UCSD-AML1 (cell line): Measurements from ENCODE around the gene SHANK3.
A peak's percentile ranks its signal among the peaks of the same experiment; 100 is the strongest.
"Not testable (repeated sequence)": the region's sequence is repeated elsewhere in the genome, so short reads cannot be mapped to it uniquely, and the experiment has no call there.

ENCODE experiments used
- DNase-seq: peaks from one replicate; lab custom pipeline; 2025; ENCODE audit not compliant: unreplicated experiment; lab: John Stamatoyannopoulos, UW

Gene SHANK3

GRCh38 chr22:50672471-50673230 lies at the start of gene SHANK3:
SHANK3 (plus strand) TSS chr22:50672823.
- peak; percentile 95 for DNase-seq

DNA sequence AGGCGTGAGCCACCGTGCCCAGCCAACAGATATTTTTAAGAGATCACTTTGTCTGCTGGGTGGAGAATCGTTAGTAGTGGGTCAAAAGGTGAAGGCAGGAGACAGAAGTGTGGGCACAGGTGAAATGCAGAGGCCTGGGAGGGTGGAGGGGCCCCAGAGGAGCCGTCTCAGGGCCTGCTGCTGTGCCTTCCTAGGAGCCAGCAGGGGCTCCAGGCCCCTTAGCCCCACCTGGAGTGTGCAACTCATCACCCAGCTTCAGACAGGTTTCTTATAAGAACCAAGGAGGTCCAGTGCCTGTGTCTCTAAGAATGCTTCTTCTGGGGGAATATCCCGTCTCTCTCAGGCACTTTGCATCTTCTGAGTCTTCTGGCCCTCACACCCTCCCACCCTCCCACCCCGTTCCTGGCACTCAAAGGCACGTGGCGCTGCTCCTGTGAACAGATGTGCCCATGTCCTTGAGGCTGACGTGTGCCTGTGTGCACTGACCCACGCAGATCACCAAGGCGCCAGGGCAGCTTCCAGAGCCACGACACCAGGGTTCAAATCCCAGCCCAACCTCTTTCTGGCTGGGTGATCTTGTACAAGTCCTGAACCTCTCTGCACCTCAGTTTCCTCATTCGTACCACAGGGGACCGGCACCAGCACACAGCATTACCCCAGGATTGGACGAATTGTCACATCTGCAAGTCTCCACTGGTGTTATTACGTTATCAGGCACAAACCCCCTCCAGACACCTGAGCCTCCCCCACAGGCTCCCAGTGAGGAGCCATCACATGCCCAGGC lies 48.1 kb upstream of the SHANK3 start:
- no peak for DNase-seq

DNA sequence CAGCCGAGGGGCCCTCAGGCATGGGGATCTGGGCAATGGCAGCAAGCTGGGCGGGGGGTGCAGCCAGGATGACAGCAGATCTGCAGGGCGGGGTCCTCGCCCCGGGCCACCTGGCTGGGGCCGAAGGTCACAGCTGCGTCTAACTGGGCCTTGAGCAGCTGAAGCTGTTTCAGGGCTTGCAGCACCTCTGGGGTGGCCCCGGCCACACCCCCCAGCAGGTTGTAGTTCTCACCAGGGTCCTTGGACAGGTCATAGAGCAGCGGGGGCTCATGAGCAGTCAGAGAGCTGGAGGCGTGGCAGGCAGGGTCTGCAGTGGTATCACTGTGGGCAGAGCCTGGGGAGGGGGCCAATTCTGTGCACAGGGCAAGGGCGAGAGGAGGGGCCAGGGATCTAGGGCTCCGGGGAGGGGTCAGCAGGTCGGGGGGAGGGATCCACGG lies 47.5 kb upstream of the SHANK3 start:
- no peak for DNase-seq

DNA sequence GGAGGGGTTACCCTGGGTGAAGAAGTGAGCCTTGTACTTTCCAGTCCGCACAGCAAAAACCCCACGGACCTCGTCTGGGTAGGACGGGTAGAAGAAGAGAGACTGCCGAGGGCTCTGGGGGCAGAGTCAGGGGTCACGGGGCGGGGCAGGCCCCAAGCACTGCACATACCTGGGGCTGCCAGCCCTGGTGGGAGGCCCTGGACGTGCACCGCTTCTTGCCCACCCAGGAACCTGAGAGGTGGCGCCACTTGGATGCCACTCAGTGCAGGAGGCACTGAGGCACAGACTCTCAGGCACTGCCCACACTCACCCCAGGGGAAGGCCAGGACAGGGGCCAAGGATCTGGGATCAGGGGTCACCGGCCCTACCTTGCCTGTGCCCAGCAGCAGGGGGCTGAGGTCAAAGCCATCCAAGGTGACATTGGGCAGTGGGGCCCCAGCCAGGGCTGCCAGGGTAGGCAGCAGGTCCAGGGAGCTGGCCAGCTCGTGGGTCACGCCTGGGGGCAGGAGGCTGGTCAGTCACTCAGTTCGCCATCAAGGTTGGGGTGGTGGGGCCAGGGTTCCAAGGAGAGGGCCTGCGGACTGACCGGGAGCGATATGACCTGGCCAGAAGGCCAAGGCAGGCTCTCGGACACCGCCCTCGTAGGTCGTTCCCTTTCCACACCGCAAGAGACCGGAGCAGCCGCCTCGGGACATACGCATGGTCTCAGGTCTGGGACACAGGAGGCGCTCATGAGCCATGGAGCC lies 46.9 kb upstream of the SHANK3 start:
- no peak for DNase-seq

GRCh38 chr22:50626314-50626849 lies 46.2 kb upstream of the SHANK3 start:
- no peak for DNase-seq

DNA sequence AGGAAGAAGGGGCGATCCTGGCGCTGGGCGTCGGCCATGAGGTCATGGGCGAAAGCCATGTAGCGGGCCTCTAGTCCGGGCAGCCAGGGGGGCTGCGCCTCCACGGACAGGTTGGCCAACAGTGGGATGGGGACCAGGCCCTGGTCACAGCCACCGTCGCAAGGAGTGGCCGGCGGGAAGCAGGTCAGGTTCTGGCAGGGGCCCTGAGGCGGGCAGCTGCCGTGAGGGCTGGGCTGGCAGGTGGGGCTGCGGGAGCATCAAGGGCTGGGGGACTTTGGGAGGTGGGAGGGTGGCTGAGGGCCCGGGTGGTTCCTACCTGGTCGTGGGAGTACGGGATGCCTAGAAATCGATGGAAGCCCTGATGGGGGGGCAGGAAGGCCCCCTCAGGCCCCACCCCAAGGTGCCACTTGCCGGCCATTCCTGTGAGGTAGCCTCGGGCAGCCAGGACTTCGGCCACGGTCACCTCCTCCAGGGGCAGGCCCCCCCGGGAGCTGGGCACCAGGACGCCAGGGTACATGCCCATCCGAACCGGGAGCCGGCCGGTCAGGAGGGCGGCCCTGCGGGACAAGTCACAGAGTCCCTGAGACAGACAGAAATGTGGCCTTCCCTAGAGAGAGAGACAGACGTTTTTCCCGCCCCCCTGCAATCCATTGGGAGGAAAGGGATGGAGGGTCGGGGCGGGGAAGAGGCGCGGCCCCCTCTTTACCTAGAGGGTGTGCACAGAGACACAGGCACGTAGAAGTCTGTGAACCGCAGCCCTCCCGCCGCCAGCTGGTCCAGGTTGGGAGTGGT lies 45.6 kb upstream of the SHANK3 start:
- DNase-seq: no peak

DNA sequence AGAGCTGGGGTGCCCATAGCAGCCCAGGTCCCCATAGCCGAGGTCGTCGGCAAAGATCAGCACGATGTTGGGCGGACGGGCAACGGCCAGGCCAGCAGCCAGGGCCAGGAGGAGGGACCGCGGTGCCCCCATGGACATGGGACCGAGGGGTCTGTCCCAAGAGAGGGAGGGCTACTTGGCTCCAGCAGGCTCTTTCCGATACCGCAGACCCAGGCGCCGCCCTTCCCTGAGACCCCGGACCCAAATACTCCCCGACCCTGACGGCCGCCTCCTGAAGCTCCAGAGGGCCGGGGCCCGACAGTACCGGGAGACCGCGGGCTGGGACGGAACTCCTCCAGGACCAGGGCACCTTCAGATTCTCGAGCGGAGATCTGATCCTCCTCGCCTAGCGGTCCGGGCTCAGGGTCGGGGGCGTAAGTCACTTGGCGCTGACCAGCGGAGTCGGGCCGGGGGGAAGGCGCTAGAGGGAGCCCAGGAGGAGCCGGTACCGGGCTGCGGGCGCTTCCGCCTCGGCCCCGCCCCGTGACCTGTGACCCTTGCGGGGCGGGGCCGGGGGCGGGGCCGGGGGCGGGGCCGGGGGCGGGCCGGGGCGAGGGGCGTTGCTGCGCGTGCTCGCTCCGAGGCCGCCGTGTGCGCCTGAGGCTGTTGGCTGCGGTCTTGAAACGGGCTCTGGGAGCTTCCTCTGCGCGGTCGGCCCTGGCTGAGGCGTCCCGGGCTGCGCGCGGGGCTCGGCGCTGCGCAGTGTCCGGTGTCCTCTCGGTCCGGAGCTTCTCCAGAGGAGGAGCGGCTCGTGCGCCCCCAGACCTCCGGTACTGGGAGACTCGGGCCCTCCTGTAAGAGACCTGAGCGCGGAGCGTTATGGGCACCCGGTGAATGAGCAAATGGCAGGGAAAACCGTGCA lies 44.7 kb upstream of the SHANK3 start, which contains the start of gene ARSA:
Gene ARSA (minus strand): TSS at position 511 of the 901 bp plus-strand sequence. CDS start 373 bp downstream, at position 138.
- peak; percentile 82 for DNase-seq

DNA sequence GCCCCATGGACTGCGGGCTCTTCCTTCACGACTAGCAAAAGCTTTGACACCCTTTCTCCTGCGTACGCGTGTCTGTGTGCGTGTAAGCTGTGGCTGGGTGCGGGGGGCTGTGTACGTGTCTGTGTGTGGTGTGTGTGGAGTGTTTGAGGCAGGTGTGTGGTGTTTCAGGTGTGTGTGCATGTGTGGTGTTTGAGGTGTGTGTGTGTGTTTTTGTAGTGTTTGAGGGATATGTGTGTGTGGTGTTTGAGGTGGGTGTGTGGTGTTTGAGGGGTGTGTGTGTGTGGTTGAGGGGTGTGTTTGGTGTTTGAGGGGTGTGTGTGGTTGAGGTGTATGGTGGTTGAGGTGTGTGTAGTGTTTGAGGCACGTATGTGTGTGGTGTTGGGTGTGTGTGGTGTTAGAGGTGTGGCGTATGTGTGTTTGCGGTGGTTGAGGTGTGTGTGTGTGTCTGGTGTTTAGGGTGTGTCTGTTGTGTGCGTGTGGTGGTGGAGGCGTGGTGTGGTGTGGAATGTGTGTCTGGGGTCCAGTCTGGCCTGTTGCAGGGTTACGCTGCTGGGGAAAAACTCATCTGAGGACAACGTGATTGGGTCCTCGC lies 44.0 kb upstream of the SHANK3 start:
- no peak for DNase-seq

GRCh38 chr22:50630376-50630775 lies 42.2 kb upstream of the SHANK3 start:
- DNase-seq: no peak

DNA sequence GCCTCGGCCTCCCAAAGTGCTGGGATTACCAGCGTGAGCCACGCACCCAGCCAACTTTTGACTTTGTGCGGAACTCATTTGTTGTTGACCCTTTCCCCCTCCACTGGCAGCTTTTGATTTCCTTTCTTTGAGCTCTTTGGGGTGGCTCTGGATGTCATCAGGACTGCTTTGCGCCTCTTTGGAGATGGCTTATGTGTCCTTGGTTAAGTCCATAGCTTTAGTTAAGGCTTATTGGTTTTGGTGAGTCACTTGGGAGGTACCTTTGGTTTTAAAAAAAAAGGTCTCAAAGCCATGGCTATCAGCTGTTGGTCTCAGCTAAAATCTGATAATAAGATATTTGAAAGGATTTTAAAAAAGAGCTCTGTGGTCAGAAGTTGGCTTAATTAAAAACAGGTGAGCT lies 39.5 kb upstream of the SHANK3 start:
- no peak for DNase-seq

- DNase-seq: no peak
These were observed 38.9 kb upstream of the SHANK3 start for GRCh38 chr22:50633771-50634170.

GRCh38 chr22:50635591-50635990 lies 37.0 kb upstream of the SHANK3 start:
- DNase-seq: no peak

GRCh38 chr22:50640296-50640695 lies 32.3 kb upstream of the SHANK3 start:
- not testable (repeated sequence) for DNase-seq

GRCh38 chr22:50640857-50641647 lies 31.6 kb upstream of the SHANK3 start:
- no peak for DNase-seq

GRCh38 chr22:50641696-50642607 lies 30.7 kb upstream of the SHANK3 start:
- peak; percentile 65 for DNase-seq

- DNase-seq: not testable (repeated sequence)
These were observed 29.4 kb upstream of the SHANK3 start for GRCh38 chr22:50643021-50643820.

- DNase-seq: not testable (repeated sequence)
These were observed 28.9 kb upstream of the SHANK3 start for GRCh38 chr22:50643821-50644101.
